ENCODE data around the gene SHISA9.

GRCh38 chr16:13194766-13195165 lies 293.4 kb downstream of the SHISA9 start:
- TF ChIP-seq CTCF (IDR thresholded peaks at IDR 0.05), result no peak
- TF ChIP-seq POLR2A (IDR thresholded peaks at IDR 0.05), result no peak
